ENCODE measurements around the gene PWWP2B. TPM values are rescaled to one million over a fixed set of nuclear protein-coding genes. Genes with fewer than 3 reads are reported as not detected.

PWWP2B gene
- total and polyA plus RNA-seq, 2 experiments from 2014 or later = 0.66 to 5.8 TPM

DNA sequence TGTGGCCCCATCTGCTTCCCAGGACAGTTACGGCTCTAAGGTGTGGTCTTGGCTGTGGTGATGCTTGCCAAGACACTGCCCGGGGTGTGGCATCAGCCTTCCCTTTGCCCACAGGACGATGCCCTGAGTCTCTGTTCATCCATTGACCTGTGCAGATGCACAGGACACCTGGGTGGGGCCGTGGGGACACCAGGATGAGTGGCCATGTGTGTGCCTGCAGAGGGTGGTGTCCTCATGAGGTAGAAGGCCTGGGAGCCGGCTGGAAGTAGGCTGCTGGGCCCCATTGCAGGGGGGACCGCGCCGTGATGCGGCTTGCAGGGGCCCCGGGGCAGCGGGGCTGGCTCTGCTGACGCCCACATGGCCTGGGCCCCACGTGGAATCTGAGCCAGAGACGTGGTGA, 22.4 kb upstream of the PWWP2B start:
- H2AFZ ChIP-seq = no peak overlapping the region
- no peaks in the 10 kb centered on the region for H3K36me3 ChIP-seq (ENCODE audit: low read depth)
- no peaks in the 10 kb centered on the region for H3K9me3 ChIP-seq (ENCODE audit: low read depth)
- no peaks in the 10 kb centered on the region for H3K27me3 ChIP-seq (replicated peaks; ENCODE audit: insufficient read depth)
- in situ Hi-C loops (cut with MboI) = no loop called here
- H3K4me3 ChIP-seq = no peak overlapping the region
- no peaks in the 10 kb centered on the region for H3K9me2 ChIP-seq (ENCODE audit: insufficient read depth)
- no peak overlapping the region for H3K4me2 ChIP-seq (ENCODE audit: unreplicated experiment)
- no peak for DNase-seq
- H3F3A ChIP-seq (ENCODE audit: insufficient read depth) = no peaks in the 10 kb centered on the region
- 83 to 86% methylated on average over 13 to 14 of the region's 14 CpGs for WGBS, 2 experiments (ENCODE audit: low coverage in 1 of 2, low lambda C conversion rate in 2 of 2, missing lambda C conversion rate in 2 of 2)
- H3K27ac ChIP-seq = no peak overlapping the region
- H4K20me1 ChIP-seq (ENCODE audit: insufficient read depth) = no peaks in the 10 kb centered on the region
- H3K9ac ChIP-seq = no peak overlapping the region
- H3K79me2 ChIP-seq (ENCODE audit: insufficient read depth) = no peaks in the 10 kb centered on the region
- no peaks in the 10 kb centered on the region for H3K4me1 ChIP-seq (ENCODE audit: insufficient read depth)
- TF ChIP-seq EZH2 (IDR thresholded peaks at IDR 0.05; ENCODE audit: insufficient read depth, poor library complexity, severe bottlenecking) = no peak
- TF ChIP-seq EZH2phosphoT487 (IDR thresholded peaks at IDR 0.05; ENCODE audit: insufficient read depth, low read depth) = no peak

GRCh38 chr10:132375116-132375794, 21.7 kb upstream of the PWWP2B start:
- H3K9me3 ChIP-seq (ENCODE audit: low read depth) = no peaks in the 10 kb centered on the region
- no peak overlapping the region for H3K4me3 ChIP-seq
- no peaks in the 10 kb centered on the region for H3K79me2 ChIP-seq (ENCODE audit: insufficient read depth)
- H3K27ac ChIP-seq = no peak overlapping the region
- H3K27me3 ChIP-seq (replicated peaks; ENCODE audit: insufficient read depth) = no peaks in the 10 kb centered on the region
- no peak for TF ChIP-seq EZH2phosphoT487 (IDR thresholded peaks at IDR 0.05; ENCODE audit: insufficient read depth, low read depth)
- TF ChIP-seq EZH2 (IDR thresholded peaks at IDR 0.05; ENCODE audit: insufficient read depth, poor library complexity, severe bottlenecking) = no peak
- WGBS, 2 experiments (ENCODE audit: low coverage in 1 of 2, low lambda C conversion rate in 2 of 2, missing lambda C conversion rate in 2 of 2) = 93 to 94% methylated on average over 26 of the region's 26 CpGs
- H4K20me1 ChIP-seq (ENCODE audit: insufficient read depth) = no peaks in the 10 kb centered on the region
- no peak overlapping the region for H3K4me2 ChIP-seq (ENCODE audit: unreplicated experiment)
- in situ Hi-C loops (cut with MboI) = no loop called here
- H3K4me1 ChIP-seq (ENCODE audit: insufficient read depth) = no peaks in the 10 kb centered on the region
- no peaks in the 10 kb centered on the region for H3K9me2 ChIP-seq (ENCODE audit: insufficient read depth)
- no peaks in the 10 kb centered on the region for H3F3A ChIP-seq (ENCODE audit: insufficient read depth)
- no peaks in the 10 kb centered on the region for H3K36me3 ChIP-seq (ENCODE audit: low read depth)
- no peak overlapping the region for H2AFZ ChIP-seq
- no peak overlapping the region for H3K9ac ChIP-seq
- no peak for DNase-seq

- no peaks in the 10 kb centered on the region for H3K27me3 ChIP-seq (replicated peaks; ENCODE audit: insufficient read depth)
- H3K4me1 ChIP-seq (ENCODE audit: insufficient read depth) = no peaks in the 10 kb centered on the region
- H2AFZ ChIP-seq = no peak overlapping the region
- H3K36me3 ChIP-seq (ENCODE audit: low read depth) = no peaks in the 10 kb centered on the region
- H3K9me3 ChIP-seq (ENCODE audit: low read depth) = no peaks in the 10 kb centered on the region
- H3K9ac ChIP-seq = no peak overlapping the region
- WGBS, 2 experiments (ENCODE audit: low coverage in 1 of 2, low lambda C conversion rate in 2 of 2, missing lambda C conversion rate in 2 of 2) = 52 to 56% methylated on average over 4 of the region's 4 CpGs
- TF ChIP-seq EZH2 (IDR thresholded peaks at IDR 0.05; ENCODE audit: insufficient read depth, poor library complexity, severe bottlenecking) (no peak), EZH2phosphoT487 (IDR thresholded peaks at IDR 0.05; ENCODE audit: insufficient read depth, low read depth) (no peak)
- no peak overlapping the region for H3K4me2 ChIP-seq (ENCODE audit: unreplicated experiment)
- DNase-seq = no peak
- no peaks in the 10 kb centered on the region for H3K79me2 ChIP-seq (ENCODE audit: insufficient read depth)
- H3K27ac ChIP-seq = no peak overlapping the region
- H3K9me2 ChIP-seq (ENCODE audit: insufficient read depth) = no peaks in the 10 kb centered on the region
- no peak overlapping the region for H3K4me3 ChIP-seq
- in situ Hi-C loops (cut with MboI) = no loop called here
- H4K20me1 ChIP-seq (ENCODE audit: insufficient read depth) = no peaks in the 10 kb centered on the region
- no peaks in the 10 kb centered on the region for H3F3A ChIP-seq (ENCODE audit: insufficient read depth)
Observed at GRCh38 chr10:132375795-132376297, 21.2 kb upstream of the PWWP2B start.

DNA sequence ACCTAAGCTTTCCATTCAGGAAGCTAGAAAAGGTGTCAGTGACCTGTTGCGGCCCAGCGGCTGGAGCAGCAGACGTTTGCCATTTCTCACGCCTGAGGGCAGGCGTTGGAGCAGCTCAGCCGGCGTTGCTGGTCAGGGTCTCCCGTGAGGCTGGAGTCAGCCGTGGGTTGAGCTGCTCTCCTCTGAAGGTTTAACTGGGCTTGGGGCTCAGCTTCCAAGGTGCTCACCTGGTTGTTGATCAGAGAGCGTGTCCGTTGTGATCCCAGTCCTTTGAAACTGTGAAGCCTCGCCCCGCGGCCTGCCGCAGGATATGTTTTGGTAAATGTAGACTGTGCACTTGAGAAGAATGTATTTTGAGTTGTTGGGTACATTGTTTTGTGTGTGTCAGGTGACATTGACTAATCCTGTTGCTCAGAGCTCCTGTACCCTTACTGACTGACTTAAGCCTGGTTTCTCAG, 20.6 kb upstream of the PWWP2B start:
- H3K27me3 ChIP-seq (replicated peaks; ENCODE audit: insufficient read depth) = no peaks in the 10 kb centered on the region
- H3K9me3 ChIP-seq (ENCODE audit: low read depth) = no peaks in the 10 kb centered on the region
- H3K79me2 ChIP-seq (ENCODE audit: insufficient read depth) = no peaks in the 10 kb centered on the region
- in situ Hi-C loops (cut with MboI) = no loop called here
- no peaks in the 10 kb centered on the region for H4K20me1 ChIP-seq (ENCODE audit: insufficient read depth)
- no peaks in the 10 kb centered on the region for H3K9me2 ChIP-seq (ENCODE audit: insufficient read depth)
- H3K9ac ChIP-seq = no peak overlapping the region
- H3F3A ChIP-seq (ENCODE audit: insufficient read depth) = no peaks in the 10 kb centered on the region
- DNase-seq = no peak
- TF ChIP-seq EZH2phosphoT487 (IDR thresholded peaks at IDR 0.05; ENCODE audit: insufficient read depth, low read depth) = no peak
- no peak for TF ChIP-seq EZH2 (IDR thresholded peaks at IDR 0.05; ENCODE audit: insufficient read depth, poor library complexity, severe bottlenecking)
- no peaks in the 10 kb centered on the region for H3K4me1 ChIP-seq (ENCODE audit: insufficient read depth)
- H3K36me3 ChIP-seq (ENCODE audit: low read depth) = no peaks in the 10 kb centered on the region
- 87 to 90% methylated on average over 15 of the region's 15 CpGs for WGBS, 2 experiments (ENCODE audit: low coverage in 1 of 2, low lambda C conversion rate in 2 of 2, missing lambda C conversion rate in 2 of 2)
- no peak overlapping the region for H3K27ac ChIP-seq
- H3K4me3 ChIP-seq = no peak overlapping the region
- no peak overlapping the region for H2AFZ ChIP-seq
- no peak overlapping the region for H3K4me2 ChIP-seq (ENCODE audit: unreplicated experiment)
